WTC11 (cell line): ENCODE measurements around the gene ARHGAP42.

Source experiments
- MYBL2 ChIP-seq: sonication (generic); formaldehyde crosslinking; IDR thresholded peaks from 2 replicates; pipeline ENCODE4 v1.8.1; 2023; ENCODE audit warnings: mild to moderate bottlenecking, moderate library complexity, missing genetic modification reagents
- NR3C1 ChIP-seq: sonication (generic); formaldehyde crosslinking; conservative IDR thresholded peaks from 2 replicates; pipeline ENCODE4 v1.8.1; 2023; ENCODE audit warnings: low read depth, mild to moderate bottlenecking, missing genetic modification reagents
- TF ChIP-seq, protein P1 (sequence below): fragments of 200-600 bp; IDR thresholded peaks from 2 replicates; pipeline ENCODE4 v1.8.0; 2022; ENCODE audit warnings: antibody characterized with exemption
- TF ChIP-seq, protein P2 (sequence below): sonication (generic); formaldehyde crosslinking; IDR thresholded peaks from 2 replicates; pipeline ENCODE4 v1.8.0; 2023; ENCODE audit warnings: missing genetic modification reagents
- TF ChIP-seq, protein P3 (sequence below): sonication (generic); formaldehyde crosslinking; IDR thresholded peaks from 2 replicates; pipeline ENCODE4 v1.8.0; 2022; ENCODE audit warnings: mild to moderate bottlenecking, missing genetic modification reagents
- TF ChIP-seq, protein P4 (sequence below): sonication (generic); formaldehyde crosslinking; IDR thresholded peaks from 2 replicates; pipeline ENCODE4 v1.8.1; 2022; ENCODE audit warnings: mild to moderate bottlenecking, missing genetic modification reagents, moderate library complexity, borderline replicate concordance

DNA sequence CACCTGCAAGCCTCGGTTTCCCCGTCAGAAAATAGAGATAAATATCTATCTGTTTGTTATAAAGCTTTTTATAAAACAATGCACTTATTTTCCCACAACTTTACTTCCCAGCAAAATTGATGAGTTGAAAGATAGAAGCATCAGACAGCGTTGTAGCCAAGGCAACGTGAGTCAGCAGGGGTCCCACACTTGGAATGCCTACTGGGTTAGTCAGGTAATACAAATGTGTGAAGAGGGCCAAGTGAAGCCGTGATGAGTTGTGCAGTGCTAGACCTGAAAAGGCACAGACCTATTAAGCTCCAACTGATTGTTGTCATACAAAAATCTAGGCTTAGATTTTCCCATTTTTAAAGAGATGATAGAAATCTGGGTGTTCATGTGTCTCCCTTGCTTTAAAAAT lies 323.8 kb downstream of the ARHGAP42 start:
- TF ChIP-seq, protein P1, sequence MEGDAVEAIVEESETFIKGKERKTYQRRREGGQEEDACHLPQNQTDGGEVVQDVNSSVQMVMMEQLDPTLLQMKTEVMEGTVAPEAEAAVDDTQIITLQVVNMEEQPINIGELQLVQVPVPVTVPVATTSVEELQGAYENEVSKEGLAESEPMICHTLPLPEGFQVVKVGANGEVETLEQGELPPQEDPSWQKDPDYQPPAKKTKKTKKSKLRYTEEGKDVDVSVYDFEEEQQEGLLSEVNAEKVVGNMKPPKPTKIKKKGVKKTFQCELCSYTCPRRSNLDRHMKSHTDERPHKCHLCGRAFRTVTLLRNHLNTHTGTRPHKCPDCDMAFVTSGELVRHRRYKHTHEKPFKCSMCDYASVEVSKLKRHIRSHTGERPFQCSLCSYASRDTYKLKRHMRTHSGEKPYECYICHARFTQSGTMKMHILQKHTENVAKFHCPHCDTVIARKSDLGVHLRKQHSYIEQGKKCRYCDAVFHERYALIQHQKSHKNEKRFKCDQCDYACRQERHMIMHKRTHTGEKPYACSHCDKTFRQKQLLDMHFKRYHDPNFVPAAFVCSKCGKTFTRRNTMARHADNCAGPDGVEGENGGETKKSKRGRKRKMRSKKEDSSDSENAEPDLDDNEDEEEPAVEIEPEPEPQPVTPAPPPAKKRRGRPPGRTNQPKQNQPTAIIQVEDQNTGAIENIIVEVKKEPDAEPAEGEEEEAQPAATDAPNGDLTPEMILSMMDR = no peak
- TF ChIP-seq NR3C1 (CRISPR knock-in tag) (no peak), MYBL2 (CRISPR knock-in tag) (no peak)
- TF ChIP-seq, protein P2, sequence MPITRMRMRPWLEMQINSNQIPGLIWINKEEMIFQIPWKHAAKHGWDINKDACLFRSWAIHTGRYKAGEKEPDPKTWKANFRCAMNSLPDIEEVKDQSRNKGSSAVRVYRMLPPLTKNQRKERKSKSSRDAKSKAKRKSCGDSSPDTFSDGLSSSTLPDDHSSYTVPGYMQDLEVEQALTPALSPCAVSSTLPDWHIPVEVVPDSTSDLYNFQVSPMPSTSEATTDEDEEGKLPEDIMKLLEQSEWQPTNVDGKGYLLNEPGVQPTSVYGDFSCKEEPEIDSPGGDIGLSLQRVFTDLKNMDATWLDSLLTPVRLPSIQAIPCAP (CRISPR knock-in tag) = no peak
- TF ChIP-seq, protein P3, sequence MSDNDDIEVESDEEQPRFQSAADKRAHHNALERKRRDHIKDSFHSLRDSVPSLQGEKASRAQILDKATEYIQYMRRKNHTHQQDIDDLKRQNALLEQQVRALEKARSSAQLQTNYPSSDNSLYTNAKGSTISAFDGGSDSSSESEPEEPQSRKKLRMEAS = no peak
- TF ChIP-seq, protein P4, sequence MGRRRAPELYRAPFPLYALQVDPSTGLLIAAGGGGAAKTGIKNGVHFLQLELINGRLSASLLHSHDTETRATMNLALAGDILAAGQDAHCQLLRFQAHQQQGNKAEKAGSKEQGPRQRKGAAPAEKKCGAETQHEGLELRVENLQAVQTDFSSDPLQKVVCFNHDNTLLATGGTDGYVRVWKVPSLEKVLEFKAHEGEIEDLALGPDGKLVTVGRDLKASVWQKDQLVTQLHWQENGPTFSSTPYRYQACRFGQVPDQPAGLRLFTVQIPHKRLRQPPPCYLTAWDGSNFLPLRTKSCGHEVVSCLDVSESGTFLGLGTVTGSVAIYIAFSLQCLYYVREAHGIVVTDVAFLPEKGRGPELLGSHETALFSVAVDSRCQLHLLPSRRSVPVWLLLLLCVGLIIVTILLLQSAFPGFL (CRISPR knock-in tag) = no peak
